Adrenal gland (tissue), 12 donors: ENCODE data around the gene ZMYND8. TPM values are rescaled to one million over a fixed set of nuclear protein-coding genes. Genes with fewer than 3 reads are reported as not detected.
A peak's percentile ranks its signal among the peaks of the same experiment; 100 is the strongest.
"Not testable (repeated sequence)": the region's sequence is repeated elsewhere in the genome, so short reads cannot be mapped to it uniquely, and the experiment has no call there.

Experiments
- DNase-seq, 7 donors: peaks; one replicate each; pipeline ENCODE4 v3.0.0-alpha.2; 2019 to 2020
- H3K27ac ChIP-seq, 5 donors: fragments of 200-600 bp; sonication (generic) in 4 of 5; 1 replicate in 3 of 5; 2 replicates in 2 of 5; pipeline versions ENCODE4 v1.5.1 to v1.8.0; 2016 to 2020; ENCODE audit warnings: mild to moderate bottlenecking in 1 of 5
- H3K27me3 ChIP-seq: fragments of 200-600 bp; 2 replicates; pipeline ENCODE4 v1.8.0; 2021
- H3K36me3 ChIP-seq, 2 donors: fragments of 200-600 bp; replicated peaks in 1 of 2; 1 replicate in 1 of 2; 2 replicates in 1 of 2; pipeline versions ENCODE4 v1.5.1 to v1.8.0; 2018 to 2022
- H3K4me1 ChIP-seq, 2 donors: fragments of 200-600 bp; replicated peaks in 1 of 2; 1 replicate in 1 of 2; 2 replicates in 1 of 2; pipeline versions ENCODE4 v1.5.1 to v1.8.0; 2018 to 2021
- H3K4me3 ChIP-seq, 4 donors: fragments of 200-600 bp; sonication (generic) in 3 of 4; one replicate each; pipeline ENCODE4 v1.5.1; 2016 to 2018
- H3K9me3 ChIP-seq, 3 donors: fragments of 200-600 bp; sonication (generic) in 1 of 3; replicated peaks in 1 of 3; 1 replicate in 2 of 3; 2 replicates in 1 of 3; pipeline versions ENCODE4 v1.5.1 to v1.8.0; 2016 to 2021
- CTCF ChIP-seq, 6 experiments: fragments of 450-650 bp in 4 of 6; fragments of 200-600 bp in 2 of 6; sonication (generic) in 1 of 6; IDR thresholded peaks; 1 replicate in 5 of 6; 2 replicates in 1 of 6; pipeline versions ENCODE4 v1.5.1 to v1.8.0; 2016 to 2021; ENCODE audit warnings: antibody characterized with exemption in 6 of 6, mild to moderate bottlenecking in 2 of 6, moderate library complexity in 1 of 6
- POLR2A ChIP-seq, 2 donors: fragments of 450-650 bp; IDR thresholded peaks; one replicate each; pipeline ENCODE4 v1.6.1; 2017; ENCODE audit warnings: antibody characterized with exemption in 2 of 2, mild to moderate bottlenecking in 2 of 2, moderate library complexity in 1 of 2
- WGBS, 4 donors: extraction: QIAGEN DNeasy Blood & Tissue Kit in 2 of 4; methylation state at CpG; one replicate each; pipeline versions ENCODE4 v1.1.5 to v1.1.7; 2013 to 2017; 5-methylcytosine and 5-hydroxymethylcytosine counted together
- intact Hi-C, 2 donors: fragments of 100-400 bp; cut with DNase I; formaldehyde crosslinking; loops; one replicate each; pipeline versions ENCODE4 v1.14.1 to v1.15.0; 2022 to 2023
- polyA plus RNA-seq, 3 donors: library from polyadenylated mRNA; stranded (reverse); fragments of 200-250 nt in 2 of 3; fragments of 350-450 nt in 1 of 3; fragmentation: Illumina TruSeq in 1 of 3; extraction: RNeasy Lipid Tissue Mini Kit (QIAGEN cat#74804) in 1 of 3; gene quantifications; one replicate each; pipeline ENCODE4 v1.2.3, GENCODE V29; 2013 to 2014
- total RNA-seq, 9 donors: library from RNA; depleted of rRNA in 4 of 9; stranded (reverse); fragments of >200 nt in 4 of 9; fragments of 120-200 nt in 1 of 9; fragmentation: NEBNext Ultra II Directional in 1 of 9; extraction: Animal tissue kit (Norgen Biotek cat#: 25700) in 1 of 9; gene quantifications; one replicate each; pipeline versions ENCODE4 v1.1.0 to v1.2.4, GENCODE V29; 2013 to 2023
- donor health status: healthy with polysubstance abuse.
- donor health status: Bipolar disorder and iron deficiency.
- donor health status: DM: yes; HTN: yes; CAD: no.
- donor health status: DM: no; HTN: no; CAD: no.
- donor health status: DM: no; HTN: no; CAD: no.
- donor health status: DM: yes; HTN: yes; CAD: no.

ZMYND8 gene
- total and polyA plus RNA-seq, 12 donors, result 37.0 to 116 (median 67.2) TPM

GRCh38 chr20:47262365-47263013 lies 94.0 kb downstream of the ZMYND8 start:
- peaks cover 0 to 49% of the 10 kb centered on the region in 2 donors for H3K36me3 ChIP-seq
- no peak for DNase-seq
- peaks cover 7 to 48% of the 10 kb centered on the region in 2 donors for H3K4me1 ChIP-seq
- TF ChIP-seq POLR2A (IDR thresholded peaks at IDR 0.05) (no peak), CTCF (IDR thresholded peaks at IDR 0.05) (no peak)
- intact Hi-C loops, result no loop called here
- H3K27ac ChIP-seq, result peak overlapping the region in 2 of 5 donors; percentile 42 to 54
- no peaks in the 10 kb centered on the region for H3K27me3 ChIP-seq
- H3K4me3 ChIP-seq, result no peak overlapping the region
- H3K9me3 ChIP-seq, result no peaks in the 10 kb centered on the region
- WGBS, 4 donors, result 75 to 83% (median 80%) methylated on average over 15 of the region's 15 CpGs

- Histone ChIP-seq H3K36me3 (peaks cover 0 to 46% of the 10 kb centered on the region in 2 donors), H3K27ac (no peak overlapping the region), H3K4me3 (no peak overlapping the region), H3K27me3 (no peaks in the 10 kb centered on the region), H3K4me1 (peaks cover 7 to 48% of the 10 kb centered on the region in 2 donors), H3K9me3 (no peaks in the 10 kb centered on the region)
- intact Hi-C loops, result no loop called here
- DNase-seq, result no peak
- WGBS, 4 donors, result 91 to 94% (median 92%) methylated on average over 8 of the region's 8 CpGs
- TF ChIP-seq CTCF (IDR thresholded peaks at IDR 0.05) (no peak), POLR2A (IDR thresholded peaks at IDR 0.05) (no peak)
Observed at GRCh38 chr20:47262008-47262364, 94.5 kb downstream of the ZMYND8 start.

DNA sequence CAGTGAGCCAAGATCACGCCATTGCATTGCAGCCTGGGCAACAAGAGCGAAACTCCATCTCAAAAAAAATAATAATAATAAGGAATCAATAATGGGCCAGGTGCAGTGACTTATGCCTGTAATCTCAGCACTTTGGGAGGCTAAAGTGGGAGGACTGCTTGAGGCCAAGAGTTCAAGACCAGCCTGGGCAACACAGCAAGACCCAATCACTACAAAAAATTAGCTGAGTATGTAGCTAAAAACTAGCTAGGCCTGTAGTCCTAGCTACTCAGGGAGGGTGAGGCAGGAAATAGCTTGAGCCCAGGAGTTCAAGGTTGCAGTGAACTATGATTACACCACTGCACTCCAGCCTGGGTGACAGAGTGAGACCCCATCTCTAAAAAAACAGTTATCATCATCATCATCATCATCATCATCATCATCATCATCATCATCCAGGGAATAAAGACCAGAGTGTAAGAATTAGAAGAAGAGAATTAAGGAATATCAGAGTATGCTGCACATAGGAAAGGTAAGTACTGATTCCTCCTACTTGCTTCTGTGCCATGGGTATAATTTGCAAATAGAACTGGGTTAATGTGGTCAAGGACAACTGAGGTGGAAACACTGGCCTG lies 95.2 kb downstream of the ZMYND8 start:
- H3K27me3 ChIP-seq, DNase-seq, H3K9me3 ChIP-seq, H3K27ac ChIP-seq, H3K4me3 ChIP-seq, intact Hi-C loops: not testable (repeated sequence)
- H3K36me3 ChIP-seq, result peaks cover 0 to 46% of the 10 kb centered on the region in 2 donors
- WGBS, 4 donors, result 85 to 100% (median 97%) methylated on average over 2 of the region's 2 CpGs
- peaks cover 7 to 48% of the 10 kb centered on the region in 2 donors for H3K4me1 ChIP-seq

DNA sequence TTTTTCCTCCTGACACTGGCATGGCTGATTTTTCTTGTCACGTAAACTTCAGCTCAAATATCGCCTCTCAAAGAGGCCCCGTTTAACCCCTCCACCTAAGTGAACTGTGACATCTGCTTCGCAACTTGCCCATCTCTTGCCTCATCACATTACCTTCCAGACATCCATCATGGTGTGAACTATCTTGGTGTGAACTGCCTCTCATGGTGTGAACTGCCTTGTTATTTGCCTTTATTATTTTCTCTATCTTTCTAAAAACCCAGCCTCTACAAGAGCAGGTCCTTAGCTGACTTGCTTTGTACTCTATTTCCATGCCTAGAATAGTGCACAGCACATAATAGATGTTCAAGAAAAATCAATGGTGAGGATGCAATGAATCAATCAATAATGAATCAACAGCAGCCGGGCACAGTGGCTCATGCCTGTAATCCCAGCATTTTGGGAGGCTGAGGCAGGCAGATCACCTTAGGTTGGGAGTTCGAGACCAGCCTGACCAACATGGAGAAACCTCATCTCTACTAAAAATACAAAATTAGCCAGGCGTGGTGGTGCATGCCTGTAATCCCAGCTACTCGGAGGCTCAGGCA lies 95.9 kb downstream of the ZMYND8 start:
- WGBS, 4 donors, result 89 to 97% (median 94%) methylated on average over 8 of the region's 8 CpGs
- H3K9me3 ChIP-seq, intact Hi-C loops, H3K27ac ChIP-seq, H3K27me3 ChIP-seq, H3K4me3 ChIP-seq, DNase-seq: not testable (repeated sequence)
- peaks cover 0 to 46% of the 10 kb centered on the region in 2 donors for H3K36me3 ChIP-seq
- peaks cover 7 to 48% of the 10 kb centered on the region in 2 donors for H3K4me1 ChIP-seq
